HG02610 (cell line): ENCODE results near the gene VPS16.
"Not testable (repeated sequence)": the region's sequence is repeated elsewhere in the genome, so short reads cannot be mapped to it uniquely, and the experiment has no call there.

ENCODE experiments used
- ATAC-seq: cut with Tn5 transposase; IDR thresholded peaks from one replicate; pipeline ENCODE4 v1.9.1; 2021; ENCODE audit warnings: mild to moderate bottlenecking, moderate library complexity; ENCODE audit not compliant: unreplicated experiment

VPS16 gene

DNA sequence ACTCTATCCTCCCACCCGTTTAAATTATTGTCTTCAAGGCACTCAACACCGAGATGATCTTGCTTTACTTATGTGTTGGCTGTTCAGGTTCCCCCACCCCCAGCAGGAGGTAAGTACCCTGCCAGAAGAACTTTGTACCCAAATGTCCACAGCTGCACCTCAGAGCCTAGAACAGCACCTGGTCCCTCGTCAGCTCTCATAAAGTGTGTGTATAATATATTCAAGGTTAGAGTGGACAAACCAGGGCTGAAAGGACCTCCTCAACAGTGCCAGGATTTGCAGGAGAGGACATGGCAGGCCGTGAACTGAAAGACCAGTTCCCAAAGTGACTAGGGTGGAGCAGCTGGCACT is 34.2 kb upstream of the VPS16 start:
- no peak for ATAC-seq

DNA sequence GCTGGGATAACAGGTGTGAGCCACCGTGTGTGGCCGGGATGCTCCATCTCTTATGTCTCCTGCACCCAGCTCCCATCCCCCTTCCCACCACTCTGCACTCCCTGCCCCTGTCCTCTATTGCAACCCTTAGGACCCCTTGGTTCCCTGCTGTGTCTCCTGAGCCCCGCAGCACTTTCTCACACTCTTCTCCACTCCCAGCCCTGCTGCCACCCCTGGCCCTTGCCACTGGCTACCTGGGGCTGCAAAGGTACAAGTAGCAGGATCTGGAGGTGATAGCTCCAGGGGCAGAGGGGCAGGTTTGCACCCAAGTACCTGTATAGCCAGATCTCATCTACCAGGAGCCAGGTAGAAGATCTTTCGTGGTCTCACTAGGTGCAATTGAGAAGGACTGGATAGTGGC is 33.5 kb upstream of the VPS16 start:
- no peak for ATAC-seq

DNA sequence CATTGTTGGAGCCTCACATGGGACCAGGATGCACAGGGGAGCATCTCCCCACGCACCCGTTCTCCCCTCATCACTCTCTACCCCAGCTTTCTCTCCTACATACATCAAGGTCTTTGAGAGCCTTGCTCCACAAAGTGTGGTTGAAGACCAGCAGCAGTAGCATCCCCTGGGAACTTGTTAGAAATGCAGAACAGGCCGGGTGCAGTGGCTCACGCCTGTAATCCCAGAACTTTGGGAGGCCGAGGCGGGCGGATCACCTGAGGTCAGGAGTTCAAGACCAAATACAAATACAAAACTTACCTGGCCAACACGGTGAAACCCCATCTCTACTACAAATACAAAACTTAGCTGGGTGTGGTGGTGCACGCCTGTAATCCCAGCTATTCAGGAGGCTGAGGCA is 32.6 kb upstream of the VPS16 start:
- ATAC-seq = not testable (repeated sequence)

DNA sequence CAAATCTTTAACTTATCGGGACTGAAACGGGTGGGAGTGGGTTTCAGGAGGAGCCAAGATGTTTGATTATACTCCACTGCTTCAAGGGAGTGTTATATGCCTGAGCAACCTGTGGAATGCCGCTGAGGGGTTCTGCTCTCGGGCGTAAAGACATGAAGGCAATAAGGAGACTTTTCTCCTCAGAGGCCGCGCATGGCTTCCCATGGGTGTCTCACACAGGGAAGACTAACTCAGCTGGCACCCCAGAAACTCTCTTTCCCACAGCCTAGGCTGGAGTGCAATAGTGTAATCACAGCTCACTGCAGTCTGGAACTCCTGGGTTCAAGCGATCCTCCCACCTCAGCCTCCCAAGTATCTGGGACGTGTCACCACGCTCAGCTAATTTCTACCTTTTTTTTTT is 30.9 kb upstream of the VPS16 start:
- no peak for ATAC-seq

DNA sequence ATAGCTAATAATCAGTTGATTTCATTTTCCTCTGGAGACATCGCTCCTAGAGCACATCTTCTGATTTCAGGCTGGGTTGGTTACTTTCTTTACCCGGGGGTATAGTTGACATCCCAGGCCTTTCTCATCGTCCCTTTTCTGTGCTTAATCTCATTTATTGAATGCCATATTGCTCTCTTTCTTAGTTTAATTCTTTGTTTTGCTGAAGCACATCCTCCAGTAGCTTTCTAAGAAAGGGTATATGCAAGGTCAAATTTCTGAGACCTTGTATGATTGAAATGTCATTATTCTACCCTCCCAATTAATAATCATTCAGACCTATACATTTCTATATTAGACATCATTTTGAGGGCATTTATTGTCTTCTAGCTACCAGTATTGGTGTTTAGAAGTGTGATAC is 28.4 kb upstream of the VPS16 start:
- ATAC-seq = no peak

DNA sequence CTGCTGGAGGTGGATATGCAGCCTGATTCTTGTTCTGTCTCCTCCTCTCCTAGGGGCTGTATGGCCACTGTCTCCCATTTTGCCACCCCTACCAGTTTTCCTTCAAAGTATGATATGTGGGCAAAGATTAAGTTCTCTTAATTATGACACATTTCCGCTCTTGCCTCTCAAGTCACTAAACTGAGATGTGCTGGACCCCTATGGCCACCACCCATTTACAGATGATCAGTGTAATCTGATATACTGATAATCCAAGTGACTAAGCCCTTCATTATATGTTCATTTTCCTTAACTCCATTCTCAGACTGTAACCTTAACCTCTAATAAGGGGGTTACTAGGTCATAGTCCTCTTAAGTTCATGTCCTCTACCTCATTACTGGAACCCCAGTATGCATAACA is 26.5 kb upstream of the VPS16 start:
- no peak for ATAC-seq

DNA sequence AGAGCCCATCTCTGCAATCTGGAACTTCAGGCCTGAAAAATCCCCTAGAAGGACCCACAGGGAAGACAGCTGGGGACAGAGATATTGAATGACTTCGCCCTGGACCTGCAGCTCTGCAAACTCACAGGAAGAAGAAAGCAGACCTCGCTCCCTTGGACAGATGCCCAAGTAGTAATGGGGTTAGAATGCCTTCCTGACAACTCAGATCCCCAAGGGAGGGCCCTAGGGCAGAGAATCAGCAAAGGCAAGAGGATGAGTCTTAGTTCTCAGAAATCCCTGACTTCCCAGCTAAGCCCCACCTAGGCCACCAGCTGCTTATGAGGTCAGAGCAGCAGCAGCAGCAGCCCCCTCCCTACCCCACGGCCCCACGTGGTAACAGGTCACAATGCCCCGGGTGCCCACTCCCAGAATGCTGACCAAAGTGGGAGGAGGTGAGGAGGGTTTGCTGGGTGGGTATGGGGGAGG is 25.9 kb upstream of the VPS16 start, which contains the start of gene C20orf141:
Gene C20orf141 (plus strand): TSS at position 401 of the 465 bp plus-strand sequence. CDS start 198 bp downstream, outside the sequence.
- ATAC-seq = no peak

DNA sequence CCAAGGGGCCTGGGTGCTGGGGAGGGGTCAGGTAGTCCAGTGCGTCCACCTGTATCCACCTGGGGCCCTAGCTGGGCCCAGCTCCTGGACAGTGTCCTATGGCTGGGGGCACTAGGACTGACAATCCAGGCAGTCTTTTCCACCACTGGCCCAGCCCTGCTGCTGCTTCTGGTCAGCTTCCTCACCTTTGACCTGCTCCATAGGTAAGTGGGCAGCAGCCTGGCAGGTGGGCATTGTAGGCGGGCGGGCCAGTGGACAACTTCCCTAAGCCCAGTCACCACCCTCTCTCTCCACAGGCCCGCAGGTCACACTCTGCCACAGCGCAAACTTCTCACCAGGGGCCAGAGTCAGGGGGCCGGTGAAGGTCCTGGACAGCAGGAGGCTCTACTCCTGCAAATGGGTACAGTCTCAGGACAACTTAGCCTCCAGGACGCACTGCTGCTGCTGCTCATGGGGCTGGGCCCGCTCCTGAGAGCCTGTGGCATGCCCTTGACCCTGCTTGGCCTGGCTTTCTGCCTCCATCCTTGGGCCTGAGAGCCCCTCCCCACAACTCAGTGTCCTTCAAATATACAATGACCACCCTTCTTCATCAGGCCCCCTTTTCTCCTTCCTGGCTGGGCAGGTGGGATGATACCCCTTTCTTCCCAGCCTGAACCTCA is 25.2 kb upstream of the VPS16 start:
- ATAC-seq = no peak

DNA sequence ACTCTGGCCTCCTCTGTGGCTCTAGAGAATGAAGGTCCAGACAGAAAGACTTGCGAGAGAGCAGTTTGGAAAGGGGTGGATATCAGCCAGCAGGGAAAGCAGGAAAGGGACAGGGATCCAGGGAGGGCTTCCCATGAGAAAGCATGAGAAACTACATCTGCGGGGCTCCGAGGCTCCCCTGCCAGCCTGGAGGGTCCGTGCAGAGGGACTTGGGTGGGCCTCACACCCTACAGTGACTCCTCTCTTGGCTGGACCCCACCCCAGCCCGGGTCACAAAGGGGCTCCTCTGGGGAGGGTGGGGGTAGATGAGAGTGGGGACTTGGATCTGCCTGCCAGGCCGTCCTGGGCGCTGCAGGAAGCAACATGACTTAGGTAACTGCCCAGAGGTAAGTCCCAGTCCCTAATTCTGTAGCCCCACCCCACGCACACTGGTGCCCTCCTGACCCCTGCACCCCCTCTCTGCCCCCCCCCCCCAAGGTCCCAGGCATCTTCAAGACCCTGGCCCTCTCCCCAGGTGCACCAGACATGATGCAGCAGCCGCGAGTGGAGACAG is 24.4 kb upstream of the VPS16 start, which contains the start of gene TMEM239:
Gene TMEM239 (plus strand): TSS at position 335 of the 553 bp plus-strand sequence. CDS start 191 bp downstream, at position 526.
- no peak for ATAC-seq

DNA sequence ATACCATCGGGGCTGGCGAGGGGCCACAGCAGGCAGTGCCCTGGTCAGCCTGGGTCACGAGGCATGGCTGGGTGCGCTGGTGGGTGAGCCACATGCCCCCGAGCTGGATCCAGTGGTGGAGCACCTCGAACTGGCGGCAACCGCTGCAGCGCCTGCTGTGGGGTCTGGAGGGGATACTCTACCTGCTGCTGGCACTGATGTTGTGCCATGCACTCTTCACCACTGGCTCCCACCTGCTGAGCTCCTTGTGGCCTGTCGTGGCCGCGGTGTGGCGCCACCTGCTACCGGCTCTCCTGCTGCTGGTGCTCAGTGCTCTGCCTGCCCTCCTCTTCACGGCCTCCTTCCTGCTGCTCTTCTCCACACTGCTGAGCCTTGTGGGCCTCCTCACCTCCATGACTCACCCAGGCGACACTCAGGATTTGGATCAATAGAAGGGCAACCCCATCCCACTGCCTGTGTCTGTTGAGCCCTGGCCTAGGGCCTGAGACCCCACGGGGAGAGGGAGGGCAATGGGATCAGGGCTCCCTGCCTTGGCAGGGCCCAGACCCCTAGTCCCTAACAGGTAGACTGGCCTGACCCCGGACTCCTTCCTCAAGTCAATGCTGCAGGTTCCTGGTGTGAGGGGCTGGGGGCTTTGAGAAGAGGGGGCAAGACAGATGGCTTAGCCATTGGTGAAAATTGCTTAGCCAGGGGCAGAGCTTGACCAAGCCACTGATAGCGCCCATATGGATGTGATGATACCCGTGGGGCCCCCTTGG is 23.8 kb upstream of the VPS16 start:
- ATAC-seq = no peak

DNA sequence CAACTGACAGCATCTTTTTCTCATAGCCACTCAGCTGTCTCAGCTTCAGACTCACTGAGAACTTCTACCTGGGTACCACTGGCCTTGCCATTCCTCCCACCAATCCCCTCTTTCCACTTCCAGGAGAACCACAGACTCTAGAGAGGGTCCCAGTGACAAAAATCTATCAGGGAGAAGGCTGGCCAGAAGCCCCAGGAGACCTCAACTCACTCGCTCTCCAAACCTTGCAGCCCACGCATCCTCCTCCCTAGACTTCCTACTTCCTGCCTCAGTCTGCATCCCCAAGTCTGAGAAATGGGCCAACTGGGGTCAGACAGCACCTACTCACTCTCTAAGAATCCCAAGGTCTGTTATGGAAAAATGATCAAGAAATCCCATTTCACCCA is 23.2 kb upstream of the VPS16 start:
- ATAC-seq = no peak

DNA sequence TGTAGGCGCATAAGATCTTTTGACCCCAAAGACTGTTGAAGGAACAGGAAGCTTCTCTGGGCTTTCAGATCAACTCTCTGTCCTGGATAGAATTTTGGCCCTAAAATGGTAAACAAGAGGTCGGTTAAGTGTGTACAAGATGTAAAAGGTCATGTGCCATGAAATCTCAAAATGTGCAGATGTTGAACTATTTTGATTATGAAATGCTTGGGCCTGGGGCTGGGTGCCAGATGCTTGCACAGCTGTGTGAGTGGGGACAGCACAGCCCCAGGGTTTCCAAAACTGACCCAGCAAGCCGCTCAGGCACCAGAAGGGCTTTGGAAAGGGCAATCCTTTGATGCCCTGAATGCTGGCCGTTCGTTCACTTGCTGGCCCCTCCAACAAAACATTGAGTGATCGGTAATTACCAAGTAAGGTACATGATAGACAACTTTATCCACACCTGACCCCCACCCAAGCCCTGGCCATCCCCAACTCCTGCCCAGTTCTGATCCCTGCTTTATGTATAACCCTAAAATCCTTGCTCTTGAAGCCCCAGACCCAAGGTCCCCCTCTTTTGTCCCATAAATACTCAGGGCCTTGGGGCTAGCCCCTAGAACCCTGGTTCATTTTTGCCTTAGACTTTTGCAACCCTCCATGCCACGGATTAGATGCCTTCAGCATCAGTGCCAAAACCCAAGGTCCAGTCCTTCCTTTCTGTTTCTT is 22.5 kb upstream of the VPS16 start:
- ATAC-seq = no peak

DNA sequence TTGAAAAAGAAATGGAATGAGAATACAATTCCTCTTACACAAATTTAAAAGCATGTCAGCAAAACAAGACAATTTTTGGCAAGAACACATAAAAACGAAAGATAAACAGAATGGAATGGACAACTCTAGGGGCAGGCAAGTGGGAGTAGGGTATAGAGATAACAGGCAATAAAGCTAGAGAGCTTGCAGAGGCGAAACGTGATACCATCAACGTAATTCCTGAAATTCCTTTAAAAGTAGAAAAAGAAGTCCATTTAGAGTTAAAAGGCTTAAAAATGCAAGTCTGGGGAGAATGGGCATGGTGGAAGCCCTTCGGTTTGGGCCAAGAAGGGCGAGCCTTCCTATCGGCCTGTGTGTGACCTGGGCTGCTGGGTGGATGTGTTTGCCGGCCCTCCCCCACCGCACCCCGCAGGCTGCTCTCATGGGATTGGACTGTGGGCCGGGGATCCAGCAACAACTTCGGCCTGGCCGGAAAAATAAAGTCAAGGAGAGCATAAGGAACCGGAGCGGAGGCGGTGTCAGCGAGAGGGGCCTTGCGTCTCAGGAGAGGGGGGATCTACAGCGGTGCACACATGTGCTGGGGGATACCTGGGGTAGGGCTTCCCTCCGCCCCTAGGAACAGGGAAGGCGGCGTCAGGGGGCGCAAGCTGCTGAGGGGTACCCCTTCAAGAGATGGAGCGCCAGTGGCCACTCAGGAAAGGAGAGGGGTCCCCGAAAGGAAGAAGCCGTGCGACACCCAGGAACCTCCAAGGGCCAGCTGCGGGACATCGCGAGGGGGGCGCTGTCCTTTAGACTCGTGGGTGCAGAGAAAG is 20.3 kb upstream of the VPS16 start:
- ATAC-seq = no peak

DNA sequence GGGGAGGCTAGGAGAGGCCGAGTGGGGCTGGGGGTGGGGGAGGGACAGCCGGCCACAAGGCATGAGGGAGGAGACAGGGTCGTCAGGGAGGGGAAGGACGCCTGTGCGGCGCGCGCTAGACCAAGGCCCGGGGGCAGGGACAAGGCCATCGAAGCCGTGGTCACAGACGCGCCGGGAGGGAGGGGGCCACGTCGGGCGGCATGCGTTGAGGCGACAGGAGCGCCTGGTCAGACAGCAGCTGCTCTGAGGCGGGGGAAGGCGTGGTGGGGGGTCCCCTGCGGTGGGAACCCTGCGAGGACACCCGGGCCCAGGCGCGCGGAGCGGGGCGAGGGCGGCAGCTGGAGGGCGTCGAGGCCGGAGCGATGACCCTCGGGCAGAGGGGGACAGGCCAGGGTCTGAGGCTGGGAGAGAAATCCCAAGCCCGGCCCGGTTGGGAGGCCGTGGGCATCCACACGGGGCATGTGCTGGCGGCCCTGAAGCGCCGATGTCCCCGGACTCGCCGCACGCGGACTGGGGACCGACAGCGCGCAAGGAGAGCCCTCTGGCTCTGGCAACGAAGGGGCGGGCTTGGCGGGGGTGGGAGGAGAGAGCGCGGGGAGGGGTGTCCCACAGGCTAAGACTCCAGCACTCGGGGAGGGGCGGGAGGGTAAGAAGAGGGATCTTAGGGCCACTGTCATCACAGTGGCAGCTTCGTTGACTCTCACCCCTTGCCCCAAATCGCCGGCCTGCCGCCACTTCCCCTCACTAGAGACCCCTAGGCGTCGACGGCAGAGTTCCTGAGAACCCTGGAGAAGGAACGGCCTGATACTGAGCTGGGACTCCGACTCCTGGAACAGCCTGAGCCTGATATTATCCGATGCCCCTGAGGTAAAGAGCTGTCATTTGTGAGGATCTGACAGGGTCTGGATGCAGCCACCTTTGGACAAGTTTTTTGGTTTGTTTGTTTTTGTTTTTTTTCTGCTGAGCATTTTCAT is 19.4 kb upstream of the VPS16 start:
- no peak for ATAC-seq

DNA sequence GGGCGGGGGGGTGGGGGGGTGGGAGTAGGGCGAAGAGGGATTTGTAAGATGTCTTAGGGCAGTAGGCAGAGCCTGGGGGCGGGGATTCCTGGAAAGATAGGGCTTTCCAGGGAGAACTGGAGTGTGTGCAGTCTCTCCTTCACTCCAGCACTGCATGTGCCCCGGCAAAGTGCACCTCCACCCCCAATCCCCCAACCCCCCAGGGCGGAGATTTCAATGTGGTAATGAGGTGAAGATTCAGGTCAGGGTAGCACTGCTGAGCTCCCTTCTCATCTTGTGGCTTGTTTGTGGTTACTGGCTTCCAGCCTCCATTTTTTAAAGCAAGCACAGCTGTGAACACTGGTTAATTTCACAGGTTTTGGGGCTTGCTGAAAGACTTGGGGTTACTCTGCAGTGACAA is 18.5 kb upstream of the VPS16 start:
- no peak for ATAC-seq

DNA sequence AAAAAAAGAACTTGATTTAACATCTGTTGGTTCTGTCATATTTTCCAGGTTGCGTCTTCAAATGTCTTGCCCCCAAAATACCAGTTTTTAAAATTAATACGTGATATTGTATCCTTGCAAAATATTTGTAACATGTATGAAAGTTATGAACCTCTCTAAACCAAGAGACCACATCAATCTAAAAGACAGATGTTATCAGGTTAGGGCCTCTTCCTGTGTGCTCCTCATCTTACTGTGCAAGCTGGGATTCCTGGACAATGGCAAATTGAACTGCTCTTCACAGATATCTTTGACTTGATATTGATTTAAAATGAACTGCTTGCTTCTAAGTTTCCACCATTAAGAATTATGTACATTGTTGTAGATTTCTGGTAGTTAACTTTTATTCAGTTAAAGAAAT is 14.8 kb upstream of the VPS16 start:
- ATAC-seq = no peak

DNA sequence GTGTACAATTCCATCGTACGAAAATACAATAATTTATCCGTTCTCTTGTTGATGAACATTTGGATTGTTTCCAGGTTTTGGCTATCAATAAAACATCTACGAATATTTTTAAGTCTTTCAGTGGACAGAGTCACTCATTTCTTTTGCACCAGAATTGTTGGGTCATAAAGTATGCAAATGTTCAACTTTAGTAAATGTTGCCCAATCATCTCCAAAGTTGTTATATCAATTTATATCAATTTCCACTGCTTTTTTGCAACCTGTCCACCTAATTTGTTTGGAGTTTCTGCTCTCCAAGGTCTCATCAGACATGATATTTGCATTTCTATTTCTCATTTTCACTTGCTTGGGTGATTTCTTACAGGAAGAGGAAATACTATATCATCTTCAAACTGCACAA is 13.9 kb upstream of the VPS16 start:
- no peak for ATAC-seq

DNA sequence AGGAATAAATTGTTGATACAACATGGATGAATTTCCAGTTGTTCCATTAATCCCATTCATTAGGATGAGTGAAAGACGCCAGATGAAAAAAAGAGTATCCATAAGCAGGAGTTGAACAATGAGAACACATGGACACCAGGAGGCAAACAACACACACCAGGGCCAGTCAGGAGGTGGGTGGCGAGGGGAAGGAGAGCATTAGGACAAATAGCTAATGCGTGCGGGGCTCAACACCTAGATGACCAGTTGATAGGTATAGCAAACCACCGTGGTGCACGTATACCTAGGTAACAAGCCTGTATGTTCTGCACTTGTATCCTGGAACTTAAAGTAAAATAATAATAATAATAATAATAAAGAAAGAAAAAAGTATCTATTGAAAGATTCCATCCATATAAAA is 11.2 kb upstream of the VPS16 start:
- ATAC-seq = no peak

DNA sequence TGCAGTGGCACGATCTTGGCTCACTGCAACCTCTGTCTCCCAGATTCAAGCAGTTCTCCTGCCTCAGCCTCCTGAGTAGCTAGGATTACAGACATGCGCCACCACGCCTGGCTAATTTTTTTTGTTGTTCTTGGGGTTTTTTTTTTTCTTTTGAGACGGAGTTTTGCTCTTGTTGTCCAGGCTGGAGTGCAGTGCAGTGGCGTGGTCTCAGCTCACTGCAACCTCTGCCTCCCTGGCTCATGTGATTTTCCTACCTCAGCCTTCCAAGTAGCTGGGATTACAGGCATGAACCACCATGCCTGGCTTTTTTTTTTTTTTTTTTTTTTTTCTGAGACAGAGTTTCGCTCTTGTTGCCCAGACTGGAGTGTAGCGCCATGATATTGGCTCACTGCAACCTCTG is 9.3 kb upstream of the VPS16 start:
- not testable (repeated sequence) for ATAC-seq

DNA sequence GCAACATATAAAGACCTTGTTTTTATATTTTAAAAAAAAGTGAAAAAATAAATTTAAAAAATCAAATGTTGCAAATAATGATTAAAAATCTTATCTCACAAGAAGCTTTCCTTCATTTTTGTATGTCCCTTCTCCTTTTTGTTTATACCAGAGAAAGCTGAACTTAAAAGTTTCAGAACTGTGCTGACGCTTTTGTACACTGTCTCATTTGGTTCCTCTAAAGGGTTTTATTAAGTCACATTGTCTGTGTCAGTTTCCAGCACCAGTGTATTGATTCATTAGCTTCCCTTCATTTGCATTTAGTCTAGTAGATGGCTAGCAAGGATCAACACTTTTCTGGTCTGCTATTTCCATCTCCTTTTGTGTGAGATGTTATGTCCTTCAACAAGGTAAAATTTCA is 6.8 kb upstream of the VPS16 start:
- ATAC-seq = no peak
